GM12892 (cell line): Measurements from ENCODE around the gene LMLN.

Source experiments
- POLR2A ChIP-seq: IDR thresholded peaks from 2 replicates; pipeline ENCODE4 v1.6.1; 2011; ENCODE audit warnings: low read depth, low read length, control low read depth
- POLR2AphosphoS5 ChIP-seq: IDR thresholded peaks from 2 replicates; pipeline ENCODE4 v1.6.1; 2011; ENCODE audit warnings: low read depth, low read length, control low read depth
- TAF1 ChIP-seq: IDR thresholded peaks from 2 replicates; pipeline ENCODE4 v1.6.1; 2011; ENCODE audit warnings: low read depth, mild to moderate bottlenecking, control low read depth, low read length, borderline replicate concordance

DNA sequence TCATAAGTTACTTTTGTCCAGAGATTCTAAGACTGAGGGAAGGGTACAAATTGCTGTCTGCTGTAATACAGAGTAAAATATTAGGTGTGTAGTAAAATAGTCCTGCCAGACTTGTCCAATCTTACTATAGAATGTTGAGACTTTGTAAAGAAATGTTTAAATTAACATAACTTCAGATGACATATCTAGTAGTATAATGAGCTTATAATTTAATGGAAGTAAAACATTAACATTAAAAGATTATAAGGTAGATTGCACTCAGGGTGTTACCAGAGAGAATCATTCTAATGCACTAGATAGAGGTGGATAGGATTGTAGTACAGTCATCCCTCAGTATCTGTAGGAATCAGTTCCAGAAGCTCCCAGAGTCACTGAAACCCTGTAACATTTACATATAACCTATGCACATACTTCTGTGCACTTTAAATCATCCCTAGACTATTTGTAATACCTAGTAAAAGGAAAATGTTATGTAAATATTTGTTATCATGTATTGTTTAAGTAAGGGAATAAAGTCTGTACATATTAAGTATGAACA lies 130.8 kb downstream of the LMLN start:
- TF ChIP-seq POLR2A (no peak), TAF1 (no peak), POLR2AphosphoS5 (no peak)
